ENCODE data around the gene COX8A.

The COX8A gene

DNA sequence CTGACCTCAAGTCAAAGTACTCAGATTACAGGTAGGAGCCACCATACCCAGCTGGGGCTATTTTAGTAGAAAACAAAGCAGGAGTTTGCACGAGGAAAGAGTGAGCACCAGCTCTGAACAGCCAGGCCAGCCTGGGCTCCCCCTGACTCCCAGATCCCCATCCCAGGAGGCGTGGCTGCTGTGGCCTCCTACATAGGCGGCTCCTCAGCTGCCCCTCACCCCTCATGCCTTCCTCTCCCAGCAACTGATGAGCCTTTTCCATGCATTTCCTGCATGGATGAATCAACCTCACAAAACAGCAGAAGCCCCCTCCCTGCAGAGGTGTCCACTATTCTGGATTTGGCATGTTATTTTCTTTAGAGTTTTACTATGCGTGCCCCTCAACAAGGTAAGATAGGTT lies 50.8 kb downstream of the COX8A start:
- Histone ChIP-seq H3K4me3 (ENCODE audit: insufficient read depth, low read length, poor library complexity, severe bottlenecking) (no peak overlapping the region), H3K9me3 (ENCODE audit: insufficient read depth, low read length) (no peaks in the 10 kb centered on the region), H3K27ac (ENCODE audit: low read depth, low read length) (no peak overlapping the region), H4K20me1 (ENCODE audit: low read depth, low read length) (no peaks in the 10 kb centered on the region), H3F3A (ENCODE audit: insufficient read depth) (no peaks in the 10 kb centered on the region), H3K4me2 (ENCODE audit: low read depth, low read length, poor library complexity, severe bottlenecking) (no peak overlapping the region), H3K9me2 (replicated peaks; ENCODE audit: insufficient read depth, low read length) (no peaks in the 10 kb centered on the region), H3K36me3 (ENCODE audit: low read length) (no peaks in the 10 kb centered on the region), H3K79me2 (ENCODE audit: insufficient read depth, low read length) (no peaks in the 10 kb centered on the region), H3K27me3 (ENCODE audit: low read length) (no peaks in the 10 kb centered on the region), H3K9ac (ENCODE audit: low read length) (no peak overlapping the region), H2AFZ (ENCODE audit: low read depth, low read length, severe bottlenecking) (no peak overlapping the region)
- TF ChIP-seq EZH2phosphoT487 (conservative IDR thresholded peaks at IDR 0.05; ENCODE audit: low read length): no peak
- TF ChIP-seq, protein P1, sequence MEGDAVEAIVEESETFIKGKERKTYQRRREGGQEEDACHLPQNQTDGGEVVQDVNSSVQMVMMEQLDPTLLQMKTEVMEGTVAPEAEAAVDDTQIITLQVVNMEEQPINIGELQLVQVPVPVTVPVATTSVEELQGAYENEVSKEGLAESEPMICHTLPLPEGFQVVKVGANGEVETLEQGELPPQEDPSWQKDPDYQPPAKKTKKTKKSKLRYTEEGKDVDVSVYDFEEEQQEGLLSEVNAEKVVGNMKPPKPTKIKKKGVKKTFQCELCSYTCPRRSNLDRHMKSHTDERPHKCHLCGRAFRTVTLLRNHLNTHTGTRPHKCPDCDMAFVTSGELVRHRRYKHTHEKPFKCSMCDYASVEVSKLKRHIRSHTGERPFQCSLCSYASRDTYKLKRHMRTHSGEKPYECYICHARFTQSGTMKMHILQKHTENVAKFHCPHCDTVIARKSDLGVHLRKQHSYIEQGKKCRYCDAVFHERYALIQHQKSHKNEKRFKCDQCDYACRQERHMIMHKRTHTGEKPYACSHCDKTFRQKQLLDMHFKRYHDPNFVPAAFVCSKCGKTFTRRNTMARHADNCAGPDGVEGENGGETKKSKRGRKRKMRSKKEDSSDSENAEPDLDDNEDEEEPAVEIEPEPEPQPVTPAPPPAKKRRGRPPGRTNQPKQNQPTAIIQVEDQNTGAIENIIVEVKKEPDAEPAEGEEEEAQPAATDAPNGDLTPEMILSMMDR (IDR thresholded peaks at IDR 0.05; ENCODE audit: insufficient read depth, low read length, poor library complexity, severe bottlenecking): no peak

Measured in SU-DHL-6 (cell line).